Thoracic aorta (tissue), 2 donors: ENCODE measurements around the gene VPS29. TPM values are rescaled to one million over a fixed set of nuclear protein-coding genes. Genes with fewer than 3 reads are reported as not detected.

Source experiments
- ATAC-seq: fragments of 150-250 bp; one replicate; pipeline ENCODE4 v1.8.0; 2017; ENCODE audit warnings: low read depth; ENCODE audit not compliant: insufficient number of reproducible peaks, low FRiP score
- DNase-seq: peaks from one replicate; pipeline ENCODE4 v3.0.0-alpha.2; 2020; ENCODE audit warnings: low spot score
- H3K27ac ChIP-seq, 2 donors: fragments of 200-600 bp; sonication (generic); 1 replicate in 1 of 2; 2 replicates in 1 of 2; pipeline ENCODE4 v1.5.1; 2016; ENCODE audit warnings: mild to moderate bottlenecking in 2 of 2, moderate library complexity in 2 of 2
- H3K27me3 ChIP-seq: fragments of 200-600 bp; sonication (generic); replicated peaks from 2 replicates; pipeline ENCODE4 v1.6.0; 2016; ENCODE audit warnings: mild to moderate bottlenecking; ENCODE audit not compliant: insufficient read depth
- H3K36me3 ChIP-seq: fragments of 200-600 bp; sonication (generic); one replicate; pipeline ENCODE4 v1.5.1; 2016
- H3K4me1 ChIP-seq, 2 donors: fragments of 200-600 bp; sonication (generic); 1 replicate in 1 of 2; 2 replicates in 1 of 2; pipeline versions ENCODE4 v1.5.1 to v1.6.0; 2016; ENCODE audit warnings: low read depth in 2 of 2, mild to moderate bottlenecking in 1 of 2; ENCODE audit not compliant: control insufficient read depth in 1 of 2
- H3K4me3 ChIP-seq: fragments of 200-600 bp; sonication (generic); 2 replicates; pipeline ENCODE4 v1.5.1; 2016; ENCODE audit warnings: mild to moderate bottlenecking
- H3K9me3 ChIP-seq: fragments of 200-600 bp; sonication (generic); 2 replicates; pipeline ENCODE4 v1.5.1; 2016
- total RNA-seq, 2 donors: library from RNA; depleted of rRNA; stranded (reverse); fragments of >200 nt; gene quantifications; one replicate each; pipeline versions ENCODE4 v1.1.0 to v1.2.3, GENCODE V29; 2016
- TF ChIP-seq, protein P1 (sequence below): fragments of 200-600 bp; sonication (generic); IDR thresholded peaks from one replicate; pipeline ENCODE4 v1.5.1; 2019; ENCODE audit warnings: antibody characterized with exemption

Gene VPS29
- total RNA-seq, 2 donors from 2014 or later, result 77.7 to 82.6 TPM

DNA sequence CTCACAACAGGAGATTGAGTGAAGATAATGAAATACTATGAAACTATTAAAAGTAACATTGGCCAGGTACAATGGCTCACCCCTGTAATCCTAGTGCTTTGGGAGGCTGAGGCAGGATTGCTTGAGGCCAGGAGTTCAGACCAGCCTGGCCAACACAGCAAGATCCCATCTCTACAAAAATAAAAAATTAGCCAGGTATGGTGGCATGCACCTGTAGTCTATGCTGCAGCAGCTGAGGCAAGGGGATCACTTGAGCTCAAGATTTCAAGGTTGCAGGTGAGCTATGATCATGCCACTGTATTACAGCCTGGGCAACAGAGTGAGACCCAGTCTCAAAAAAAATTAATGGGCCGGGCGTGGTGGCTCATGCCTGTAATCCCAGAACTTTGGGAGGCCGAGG, 15.1 kb upstream of the VPS29 start:
- Histone ChIP-seq H3K27ac (no peak overlapping the region), H3K27me3 (no peaks in the 10 kb centered on the region), H3K9me3 (no peaks in the 10 kb centered on the region), H3K4me3 (no peak overlapping the region), H3K4me1 (no peaks in the 10 kb centered on the region), H3K36me3 (no peaks in the 10 kb centered on the region)
- no peak for DNase-seq
- ATAC-seq, result no peak
- TF ChIP-seq, protein P1, sequence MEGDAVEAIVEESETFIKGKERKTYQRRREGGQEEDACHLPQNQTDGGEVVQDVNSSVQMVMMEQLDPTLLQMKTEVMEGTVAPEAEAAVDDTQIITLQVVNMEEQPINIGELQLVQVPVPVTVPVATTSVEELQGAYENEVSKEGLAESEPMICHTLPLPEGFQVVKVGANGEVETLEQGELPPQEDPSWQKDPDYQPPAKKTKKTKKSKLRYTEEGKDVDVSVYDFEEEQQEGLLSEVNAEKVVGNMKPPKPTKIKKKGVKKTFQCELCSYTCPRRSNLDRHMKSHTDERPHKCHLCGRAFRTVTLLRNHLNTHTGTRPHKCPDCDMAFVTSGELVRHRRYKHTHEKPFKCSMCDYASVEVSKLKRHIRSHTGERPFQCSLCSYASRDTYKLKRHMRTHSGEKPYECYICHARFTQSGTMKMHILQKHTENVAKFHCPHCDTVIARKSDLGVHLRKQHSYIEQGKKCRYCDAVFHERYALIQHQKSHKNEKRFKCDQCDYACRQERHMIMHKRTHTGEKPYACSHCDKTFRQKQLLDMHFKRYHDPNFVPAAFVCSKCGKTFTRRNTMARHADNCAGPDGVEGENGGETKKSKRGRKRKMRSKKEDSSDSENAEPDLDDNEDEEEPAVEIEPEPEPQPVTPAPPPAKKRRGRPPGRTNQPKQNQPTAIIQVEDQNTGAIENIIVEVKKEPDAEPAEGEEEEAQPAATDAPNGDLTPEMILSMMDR, result no peak

DNA sequence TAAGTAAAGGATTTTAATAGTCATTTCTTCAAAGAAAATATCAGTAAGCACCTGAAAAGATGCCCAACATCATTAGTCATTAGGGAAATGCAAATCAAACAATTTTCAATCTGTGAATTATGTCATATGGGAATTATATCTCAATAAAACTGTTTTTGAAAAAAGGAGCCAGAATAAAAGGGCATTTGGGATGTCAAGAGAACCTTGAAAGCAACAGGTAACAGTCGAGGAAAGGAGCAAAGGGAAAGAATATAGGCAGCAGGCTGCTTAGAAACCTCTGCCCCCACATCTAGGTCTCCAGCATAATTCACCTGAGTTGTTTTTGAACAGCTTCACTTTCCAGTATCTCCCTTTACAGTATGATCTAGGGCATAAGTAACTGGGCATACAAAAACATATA, 12.5 kb upstream of the VPS29 start:
- TF ChIP-seq, protein P1, result no peak
- Histone ChIP-seq H3K4me1 (no peaks in the 10 kb centered on the region), H3K27me3 (no peaks in the 10 kb centered on the region), H3K36me3 (no peaks in the 10 kb centered on the region), H3K27ac (no peak overlapping the region), H3K9me3 (no peaks in the 10 kb centered on the region), H3K4me3 (no peak overlapping the region)
- no peak for ATAC-seq
- DNase-seq, result no peak

GRCh38 chr12:110513842-110514241, 11.9 kb upstream of the VPS29 start:
- H3K9me3 ChIP-seq, result no peaks in the 10 kb centered on the region
- no peaks in the 10 kb centered on the region for H3K4me1 ChIP-seq
- H3K27ac ChIP-seq, result no peak overlapping the region
- H3K4me3 ChIP-seq, result no peak overlapping the region
- H3K27me3 ChIP-seq, result no peaks in the 10 kb centered on the region
- no peak for ATAC-seq
- DNase-seq, result no peak
- H3K36me3 ChIP-seq, result no peaks in the 10 kb centered on the region
- TF ChIP-seq, protein P1, result no peak

DNA sequence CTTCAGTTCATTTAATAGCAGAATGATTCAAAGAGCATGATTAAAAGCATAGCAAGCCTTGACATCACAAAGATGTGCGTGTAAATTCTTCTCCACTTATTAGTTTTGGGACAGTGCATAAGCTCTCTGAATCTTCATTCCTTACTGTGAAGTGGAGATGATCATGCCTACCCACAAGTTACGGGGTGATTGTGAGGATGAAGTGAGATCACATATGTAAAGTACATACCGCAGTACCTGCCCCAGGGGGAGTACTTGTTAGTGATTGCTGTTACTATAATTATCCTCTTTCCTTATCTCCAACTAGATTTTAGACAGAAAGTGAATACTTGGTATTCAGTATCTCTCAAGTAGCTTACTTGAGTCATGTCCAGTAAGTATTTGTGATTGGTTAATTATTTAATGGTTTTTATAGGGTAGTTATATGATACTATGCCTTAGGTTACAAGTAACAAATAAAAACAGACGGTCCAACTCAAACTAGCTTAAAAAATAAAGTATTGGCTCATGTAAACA, 6.2 kb upstream of the VPS29 start:
- H3K4me3 ChIP-seq, result no peak overlapping the region
- DNase-seq (no peak), ATAC-seq (no peak)
- TF ChIP-seq, protein P1, result no peak
- no peak overlapping the region for H3K27ac ChIP-seq
- H3K9me3 ChIP-seq, result no peaks in the 10 kb centered on the region
- no peaks in the 10 kb centered on the region for H3K27me3 ChIP-seq
- H3K4me1 ChIP-seq, result no peaks in the 10 kb centered on the region
- no peaks in the 10 kb centered on the region for H3K36me3 ChIP-seq

DNA sequence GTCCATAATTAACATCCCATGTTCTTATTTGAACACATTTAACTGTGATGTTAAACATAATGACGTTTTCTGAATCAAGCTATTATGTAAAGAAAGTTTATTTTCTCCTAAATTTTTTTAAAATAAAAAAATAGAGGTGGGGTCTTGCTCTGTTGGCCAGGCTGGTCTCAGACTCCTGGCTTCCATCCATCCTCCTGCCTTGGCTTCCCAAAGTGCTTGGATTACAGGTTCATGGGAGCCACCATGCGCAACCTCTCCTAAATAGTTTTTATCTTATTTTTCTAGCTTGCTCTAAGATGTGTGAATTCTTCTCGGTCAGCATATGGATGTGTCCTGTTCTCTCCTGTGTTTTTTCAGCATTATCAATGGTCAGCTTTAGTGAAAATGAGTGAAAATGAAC, 3.4 kb upstream of the VPS29 start:
- no peaks in the 10 kb centered on the region for H3K36me3 ChIP-seq
- no peaks in the 10 kb centered on the region for H3K27me3 ChIP-seq
- peaks cover 9 to 10% of the 10 kb centered on the region in 2 donors for H3K4me1 ChIP-seq
- H3K9me3 ChIP-seq, result no peaks in the 10 kb centered on the region
- ATAC-seq (no peak), DNase-seq (no peak)
- no peak overlapping the region for H3K4me3 ChIP-seq
- TF ChIP-seq, protein P1, result no peak
- no peak overlapping the region for H3K27ac ChIP-seq
